GM12878 (cell line): ENCODE data around the gene CEACAM21.

Experiments used
- ETV6 ChIP-seq, 2 experiments: fragments of 450-650 bp in 1 of 2; IDR thresholded peaks in 1 of 2; conservative IDR thresholded peaks in 1 of 2; 2 replicates each; pipeline ENCODE4 v1.6.1; 2014; ENCODE audit warnings: antibody characterized with exemption in 1 of 2, borderline replicate concordance in 1 of 2, low read depth in 1 of 2, mild to moderate bottlenecking in 1 of 2, moderate library complexity in 1 of 2
- EZH2 ChIP-seq: IDR thresholded peaks from 2 replicates; pipeline ENCODE4 v1.6.1; 2012; ENCODE audit warnings: low read depth, mild to moderate bottlenecking, control low read depth, inconsistent platforms, low read length, borderline replicate concordance; ENCODE audit not compliant: control insufficient read depth
- JUNB ChIP-seq: IDR thresholded peaks from 2 replicates; pipeline ENCODE4 v1.6.1; 2016; ENCODE audit warnings: antibody characterized with exemption, mild to moderate bottlenecking
- JUND ChIP-seq: IDR thresholded peaks from 2 replicates; pipeline ENCODE4 v1.6.1; 2012; ENCODE audit warnings: low read depth, mild to moderate bottlenecking, low read length, improper control_type of control experiment, moderate library complexity
- KLF5 ChIP-seq: fragments of 450-650 bp; IDR thresholded peaks from 2 replicates; pipeline ENCODE4 v1.6.1; 2014; ENCODE audit warnings: mild to moderate bottlenecking; ENCODE audit not compliant: partially characterized antibody
- MYC ChIP-seq: IDR thresholded peaks from 2 replicates; pipeline ENCODE4 v1.6.1; 2011; ENCODE audit warnings: mild to moderate bottlenecking, low read length, moderate library complexity, inconsistent platforms; ENCODE audit not compliant: insufficient read depth, insufficient replicate concordance, insufficient read length, severe bottlenecking
- RCOR1 ChIP-seq: conservative IDR thresholded peaks from 2 replicates; pipeline ENCODE4 v1.6.1; 2012; ENCODE audit warnings: low read depth, low read length, improper control_type of control experiment
- RFX5 ChIP-seq: IDR thresholded peaks from 2 replicates; pipeline ENCODE4 v1.6.1; 2011; ENCODE audit warnings: low read depth, low read length, improper control_type of control experiment
- SIN3A ChIP-seq: IDR thresholded peaks from 2 replicates; pipeline ENCODE4 v1.6.1; 2012; ENCODE audit warnings: low read depth, low read length, improper control_type of control experiment
- SUZ12 ChIP-seq: fragments of 200-600 bp; sonication (generic); IDR thresholded peaks from one replicate; pipeline ENCODE4 v1.6.1; 2018; ENCODE audit warnings: antibody characterized with exemption, mild to moderate bottlenecking; ENCODE audit not compliant: unreplicated experiment
- TF ChIP-seq, protein P1 (sequence below), 3 experiments: IDR thresholded peaks in 2 of 3; conservative IDR thresholded peaks in 1 of 3; 2 replicates each; pipeline ENCODE4 v1.5.1; 2011; ENCODE audit warnings: low read depth in 3 of 3, low read length in 3 of 3, mild to moderate bottlenecking in 3 of 3, control low read depth in 2 of 3, moderate library complexity in 2 of 3, inconsistent platforms in 1 of 3, mixed read lengths in 1 of 3; ENCODE audit not compliant: control insufficient read depth in 2 of 3, insufficient read depth in 1 of 3; ENCODE audit errors: extremely low read depth in 1 of 3
- TF ChIP-seq, protein P2 (sequence below): fragments of 450-650 bp; IDR thresholded peaks from 2 replicates; pipeline ENCODE4 v1.6.1; 2017; ENCODE audit warnings: mild to moderate bottlenecking, low read depth, inconsistent platforms; ENCODE audit not compliant: poor library complexity, severe bottlenecking
- TF ChIP-seq, protein P3 (sequence below): IDR thresholded peaks from 2 replicates; pipeline ENCODE4 v1.6.1; 2012; ENCODE audit warnings: low read depth, low read length, improper control_type of control experiment

DNA sequence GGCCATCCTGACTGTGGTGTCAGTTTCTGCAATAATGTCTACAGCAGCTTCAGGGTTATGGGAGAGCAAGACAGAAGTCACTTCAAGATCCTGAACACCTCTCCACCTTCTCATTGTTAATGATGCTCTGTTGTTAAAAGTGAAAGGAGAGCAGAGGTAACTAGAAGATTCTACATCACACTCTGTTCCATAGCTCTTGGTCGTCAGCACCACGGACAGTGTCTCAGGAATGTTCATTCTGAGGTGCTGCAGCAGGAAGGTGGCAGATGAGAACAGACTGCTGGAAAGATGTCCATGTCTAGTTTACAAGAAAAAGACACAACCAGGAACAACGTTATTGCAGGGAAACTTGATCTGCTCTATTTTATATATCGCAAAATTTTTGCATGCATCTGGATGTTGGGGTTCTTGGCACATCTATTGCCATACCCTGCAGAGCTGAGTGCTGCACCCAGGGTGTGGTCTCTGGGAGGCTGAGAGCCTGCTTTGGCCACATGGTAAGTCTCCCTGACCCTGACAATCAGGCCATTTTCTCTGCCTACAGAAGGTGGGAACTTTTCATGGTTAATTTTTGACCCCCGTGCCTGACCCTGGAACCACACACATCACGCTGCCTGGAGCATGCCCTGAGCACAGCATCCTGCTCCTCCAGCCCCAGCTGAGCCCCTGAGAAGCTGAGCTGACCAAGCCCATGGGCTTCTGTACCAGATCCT lies 12.7 kb downstream of the CEACAM21 start:
- TF ChIP-seq JUND (no peak), JUNB (no peak), EZH2 (no peak), RFX5 (no peak), SIN3A (no peak), KLF5 (no peak), MYC (no peak), ETV6 (conservative IDR thresholded peaks at IDR 0.05 in 1 of 2, IDR thresholded peaks at IDR 0.05 in 1 of 2; ENCODE audit: borderline replicate concordance in 1 of 2, low read depth in 1 of 2) (no peak), SUZ12 (no peak), RCOR1 (no peak)
- TF ChIP-seq, protein P1, sequence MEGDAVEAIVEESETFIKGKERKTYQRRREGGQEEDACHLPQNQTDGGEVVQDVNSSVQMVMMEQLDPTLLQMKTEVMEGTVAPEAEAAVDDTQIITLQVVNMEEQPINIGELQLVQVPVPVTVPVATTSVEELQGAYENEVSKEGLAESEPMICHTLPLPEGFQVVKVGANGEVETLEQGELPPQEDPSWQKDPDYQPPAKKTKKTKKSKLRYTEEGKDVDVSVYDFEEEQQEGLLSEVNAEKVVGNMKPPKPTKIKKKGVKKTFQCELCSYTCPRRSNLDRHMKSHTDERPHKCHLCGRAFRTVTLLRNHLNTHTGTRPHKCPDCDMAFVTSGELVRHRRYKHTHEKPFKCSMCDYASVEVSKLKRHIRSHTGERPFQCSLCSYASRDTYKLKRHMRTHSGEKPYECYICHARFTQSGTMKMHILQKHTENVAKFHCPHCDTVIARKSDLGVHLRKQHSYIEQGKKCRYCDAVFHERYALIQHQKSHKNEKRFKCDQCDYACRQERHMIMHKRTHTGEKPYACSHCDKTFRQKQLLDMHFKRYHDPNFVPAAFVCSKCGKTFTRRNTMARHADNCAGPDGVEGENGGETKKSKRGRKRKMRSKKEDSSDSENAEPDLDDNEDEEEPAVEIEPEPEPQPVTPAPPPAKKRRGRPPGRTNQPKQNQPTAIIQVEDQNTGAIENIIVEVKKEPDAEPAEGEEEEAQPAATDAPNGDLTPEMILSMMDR (IDR thresholded peaks at IDR 0.05 in 2 of 3, conservative IDR thresholded peaks at IDR 0.05 in 1 of 3; ENCODE audit: control insufficient read depth in 2 of 3, extremely low read depth in 1 of 3, insufficient read depth in 1 of 3, low read depth in 3 of 3, low read length in 3 of 3) = no peak
- TF ChIP-seq, protein P2, sequence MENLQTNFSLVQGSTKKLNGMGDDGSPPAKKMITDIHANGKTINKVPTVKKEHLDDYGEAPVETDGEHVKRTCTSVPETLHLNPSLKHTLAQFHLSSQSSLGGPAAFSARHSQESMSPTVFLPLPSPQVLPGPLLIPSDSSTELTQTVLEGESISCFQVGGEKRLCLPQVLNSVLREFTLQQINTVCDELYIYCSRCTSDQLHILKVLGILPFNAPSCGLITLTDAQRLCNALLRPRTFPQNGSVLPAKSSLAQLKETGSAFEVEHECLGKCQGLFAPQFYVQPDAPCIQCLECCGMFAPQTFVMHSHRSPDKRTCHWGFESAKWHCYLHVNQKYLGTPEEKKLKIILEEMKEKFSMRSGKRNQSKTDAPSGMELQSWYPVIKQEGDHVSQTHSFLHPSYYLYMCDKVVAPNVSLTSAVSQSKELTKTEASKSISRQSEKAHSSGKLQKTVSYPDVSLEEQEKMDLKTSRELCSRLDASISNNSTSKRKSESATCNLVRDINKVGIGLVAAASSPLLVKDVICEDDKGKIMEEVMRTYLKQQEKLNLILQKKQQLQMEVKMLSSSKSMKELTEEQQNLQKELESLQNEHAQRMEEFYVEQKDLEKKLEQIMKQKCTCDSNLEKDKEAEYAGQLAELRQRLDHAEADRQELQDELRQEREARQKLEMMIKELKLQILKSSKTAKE = no peak
- TF ChIP-seq, protein P3, sequence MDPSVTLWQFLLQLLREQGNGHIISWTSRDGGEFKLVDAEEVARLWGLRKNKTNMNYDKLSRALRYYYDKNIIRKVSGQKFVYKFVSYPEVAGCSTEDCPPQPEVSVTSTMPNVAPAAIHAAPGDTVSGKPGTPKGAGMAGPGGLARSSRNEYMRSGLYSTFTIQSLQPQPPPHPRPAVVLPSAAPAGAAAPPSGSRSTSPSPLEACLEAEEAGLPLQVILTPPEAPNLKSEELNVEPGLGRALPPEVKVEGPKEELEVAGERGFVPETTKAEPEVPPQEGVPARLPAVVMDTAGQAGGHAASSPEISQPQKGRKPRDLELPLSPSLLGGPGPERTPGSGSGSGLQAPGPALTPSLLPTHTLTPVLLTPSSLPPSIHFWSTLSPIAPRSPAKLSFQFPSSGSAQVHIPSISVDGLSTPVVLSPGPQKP = no peak
